HG03135 (cell line): Measurements from ENCODE around the gene ANO2.

ENCODE experiments used
- ATAC-seq: cut with Tn5 transposase; IDR thresholded peaks from one replicate; pipeline ENCODE4 v1.9.1; 2021; ENCODE audit warnings: mild to moderate bottlenecking, moderate library complexity; ENCODE audit not compliant: unreplicated experiment

The ANO2 gene

DNA sequence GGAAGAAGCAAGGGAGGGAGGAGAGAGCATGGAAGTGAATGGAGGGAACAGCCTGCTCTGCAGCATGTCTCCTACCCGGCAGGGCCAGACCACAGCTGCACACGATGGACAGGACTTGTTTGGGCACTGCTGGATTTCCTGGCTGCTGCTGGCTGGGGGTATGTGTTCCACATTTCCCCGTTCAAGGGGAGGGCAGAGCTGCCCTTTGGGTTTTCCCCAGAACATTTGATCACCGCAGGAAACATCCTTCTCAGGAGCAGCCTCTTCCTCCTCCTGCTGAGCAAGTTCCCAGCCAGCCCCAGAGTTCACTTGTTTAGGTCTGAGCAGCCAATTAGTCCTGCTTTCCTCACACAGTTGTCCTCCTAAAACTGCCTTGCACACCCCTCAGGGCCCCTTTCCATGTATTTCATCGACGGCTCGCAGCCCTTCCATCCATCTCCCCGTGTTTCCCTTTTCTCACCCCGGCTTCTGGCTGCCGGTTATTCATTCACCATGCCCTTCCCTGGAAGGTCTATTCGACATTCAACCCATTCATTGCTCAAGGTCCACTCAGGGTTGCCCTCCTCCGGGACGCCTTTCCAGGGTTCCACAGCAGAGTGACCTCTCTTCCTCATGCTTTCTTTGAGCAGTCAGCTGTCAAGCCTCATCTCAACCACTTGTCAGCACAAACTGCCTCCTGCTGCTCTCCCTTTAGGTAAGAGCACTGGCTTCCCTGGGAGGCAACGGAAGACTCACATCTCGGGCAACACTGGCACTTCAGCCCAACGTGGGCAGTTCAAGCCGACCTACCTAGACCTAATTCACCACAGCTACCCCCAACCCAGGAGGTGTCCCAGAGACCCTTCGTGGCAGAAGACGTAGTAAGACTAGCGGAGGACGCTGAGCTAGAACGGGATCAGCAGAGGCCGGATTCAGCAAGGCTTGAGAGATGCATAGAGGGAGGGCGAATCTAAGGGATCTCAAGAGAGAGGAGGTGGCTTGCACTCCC is 20.1 kb upstream of the ANO2 start:
- ATAC-seq = no peak

- ATAC-seq = no peak
Observed at GRCh38 chr12:5963515-5963914, 18.5 kb upstream of the ANO2 start.

- no peak for ATAC-seq
Observed at GRCh38 chr12:5960783-5961182, 15.7 kb upstream of the ANO2 start.

DNA sequence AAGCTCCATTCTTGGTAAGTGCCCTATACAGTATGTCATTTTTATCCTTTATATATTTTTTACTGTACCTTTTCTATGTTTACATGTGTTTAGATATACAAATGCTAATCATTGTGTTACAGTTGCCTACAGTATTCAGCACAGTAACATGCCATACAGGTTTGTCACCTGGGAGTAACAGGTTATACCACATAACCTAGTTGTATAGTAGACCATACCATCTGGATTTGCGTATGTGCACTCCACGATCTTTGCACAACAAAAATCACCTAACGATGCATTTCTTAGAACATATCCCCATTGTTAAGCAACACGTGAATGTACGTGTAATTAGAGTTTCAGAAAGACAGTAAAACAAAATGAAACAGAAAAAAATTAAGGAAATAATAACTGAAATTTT is 11.9 kb upstream of the ANO2 start:
- ATAC-seq = no peak

GRCh38 chr12:5954661-5955060 is 9.6 kb upstream of the ANO2 start:
- ATAC-seq = no peak

GRCh38 chr12:5953835-5954586 is 9.0 kb upstream of the ANO2 start:
- no peak for ATAC-seq

- ATAC-seq = no peak
Observed at GRCh38 chr12:5952031-5952430, 7.0 kb upstream of the ANO2 start.

GRCh38 chr12:5948696-5949095 is 3.6 kb upstream of the ANO2 start:
- no peak for ATAC-seq

GRCh38 chr12:5947006-5947405 is 1.9 kb upstream of the ANO2 start:
- ATAC-seq = no peak

DNA sequence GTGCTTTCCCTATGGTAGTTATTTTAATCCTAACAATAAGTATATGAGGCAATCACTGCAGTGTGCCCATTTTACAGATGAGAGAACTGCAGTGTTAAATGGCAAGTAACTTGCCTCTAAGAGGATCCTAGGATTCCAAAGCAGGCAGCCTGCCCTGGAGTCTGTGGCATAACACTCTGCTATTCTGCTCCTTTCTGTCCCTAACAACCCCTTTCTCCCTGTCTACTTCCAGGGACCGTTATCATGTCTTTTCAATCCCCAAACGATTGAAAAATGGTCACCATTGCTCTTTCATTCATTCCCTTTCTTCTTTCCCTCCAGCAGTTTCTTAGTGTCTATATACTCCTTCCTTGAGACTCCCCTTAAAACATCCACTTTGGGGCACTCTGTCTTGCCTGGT is 1.3 kb upstream of the ANO2 start:
- ATAC-seq = no peak

DNA sequence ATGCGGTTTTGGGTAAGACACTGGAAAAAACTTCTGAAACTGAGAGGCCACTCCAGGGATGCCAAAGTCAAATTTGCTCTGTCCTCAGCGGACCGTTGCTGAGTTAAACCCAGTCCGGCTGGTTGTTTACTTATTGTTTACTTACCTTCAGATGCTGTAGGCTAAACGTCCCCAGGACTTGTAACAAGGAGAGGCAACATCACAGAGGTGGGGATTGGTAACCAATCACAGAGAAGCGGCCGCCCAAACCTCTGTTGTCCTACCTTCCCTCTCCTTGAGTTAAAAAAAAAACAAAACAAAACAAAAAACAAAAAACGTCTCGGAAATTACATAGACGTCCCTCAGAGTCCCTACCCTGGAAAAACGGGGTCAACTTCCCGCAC is 380 bp downstream of the ANO2 start:
- ATAC-seq = no peak

DNA sequence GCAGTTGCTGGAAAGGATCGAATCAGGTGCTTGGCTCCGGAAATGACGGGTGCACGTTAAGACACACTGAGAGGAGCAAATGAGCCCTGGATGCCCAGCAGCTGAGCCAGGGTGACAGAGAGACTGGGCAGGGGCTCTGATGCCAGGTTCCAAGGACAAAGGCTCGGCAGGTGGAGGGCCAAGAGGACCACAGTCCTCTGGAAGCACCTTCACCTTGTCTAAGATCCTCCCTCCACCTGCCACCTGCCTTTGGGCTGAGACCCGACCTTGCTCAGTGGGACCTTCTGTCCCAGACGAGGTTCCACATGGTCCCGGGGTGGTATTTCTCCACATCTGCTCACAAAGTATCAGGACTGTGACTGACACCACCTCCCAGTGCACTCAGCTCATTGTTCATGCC is 1.0 kb downstream of the ANO2 start:
- no peak for ATAC-seq

GRCh38 chr12:5941907-5942306 is 3.2 kb downstream of the ANO2 start:
- ATAC-seq = no peak

- ATAC-seq = no peak
Observed at GRCh38 chr12:5927732-5928516, 17.1 kb downstream of the ANO2 start.

DNA sequence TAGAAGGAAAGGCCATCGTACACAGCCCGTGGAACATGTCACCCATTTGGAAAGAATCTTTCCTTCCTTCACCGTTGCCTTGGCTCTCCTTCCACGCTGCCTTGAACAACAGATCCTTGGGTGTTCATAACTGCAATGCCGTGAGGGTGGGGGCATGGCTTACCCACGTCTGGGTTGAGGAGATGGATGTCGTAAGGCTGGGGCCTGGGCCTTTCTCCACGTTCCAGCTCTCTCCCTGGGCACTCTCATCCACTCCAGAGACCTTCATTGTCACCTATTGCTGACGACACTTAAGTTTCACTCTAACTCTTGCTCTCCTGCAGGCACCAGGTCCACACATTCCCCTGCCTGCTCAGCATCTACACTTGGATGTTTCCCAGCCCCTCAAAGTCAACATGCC is 19.4 kb downstream of the ANO2 start:
- no peak for ATAC-seq

DNA sequence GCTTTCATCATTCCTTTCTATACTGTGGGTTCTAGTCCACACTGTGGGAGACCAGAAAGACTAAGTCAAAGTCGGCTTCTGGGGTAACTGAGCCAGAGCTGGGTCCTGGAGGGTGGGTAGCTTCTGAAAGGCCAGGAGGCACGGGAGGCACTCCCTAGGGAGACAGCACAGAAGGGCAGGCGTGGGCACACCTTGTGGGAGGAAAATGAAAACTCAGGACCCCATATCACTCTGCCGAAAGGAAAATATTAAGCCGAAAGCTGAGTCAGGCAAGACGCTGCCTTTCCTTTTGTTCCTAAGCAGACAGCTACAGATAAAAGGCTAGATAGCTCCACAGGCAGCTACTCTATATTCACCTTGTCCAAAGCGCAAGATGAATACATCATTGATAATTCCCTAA is 20.7 kb downstream of the ANO2 start:
- no peak for ATAC-seq

- no peak for ATAC-seq
Observed at GRCh38 chr12:5923751-5924150, 21.3 kb downstream of the ANO2 start.

DNA sequence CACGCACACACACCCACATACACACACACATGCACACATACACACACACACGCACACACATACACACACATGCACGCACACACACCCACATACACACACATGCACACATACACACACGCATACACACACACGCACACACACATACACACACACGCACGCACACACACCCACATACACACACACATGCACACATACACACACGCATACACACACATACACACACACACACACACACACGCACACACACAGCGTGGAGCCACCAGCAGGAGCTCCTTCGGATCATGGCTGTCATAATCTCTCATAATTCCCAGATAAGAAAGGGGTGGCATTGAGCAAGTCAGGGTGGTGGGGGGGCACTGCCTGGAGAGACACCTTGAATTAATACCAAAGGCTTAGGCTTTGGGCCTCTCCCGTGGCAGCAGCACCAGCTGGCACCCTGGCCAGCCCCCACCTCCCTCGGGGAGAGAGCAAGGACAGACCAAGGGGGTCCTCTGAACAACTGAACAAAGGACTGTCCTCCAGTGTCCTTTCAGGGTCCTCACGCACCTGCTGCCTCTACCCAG is 21.9 kb downstream of the ANO2 start:
- ATAC-seq = no peak

GRCh38 chr12:5921966-5922899 is 22.8 kb downstream of the ANO2 start:
- no peak for ATAC-seq
